Loucy (cell line): Measurements from ENCODE around the gene SYNE1.

ENCODE experiments used
- EZH2phosphoT487 ChIP-seq: fragments of 200-600 bp; IDR thresholded peaks from 2 replicates; pipeline ENCODE4 v1.6.1; 2018; ENCODE audit warnings: antibody characterized with exemption, mild to moderate bottlenecking, moderate library complexity, borderline replicate concordance
- TF ChIP-seq, protein P1 (sequence below): fragments of 200-600 bp; sonication (generic); conservative IDR thresholded peaks from 2 replicates; pipeline ENCODE4 v1.5.1; 2014; ENCODE audit warnings: mild to moderate bottlenecking, antibody characterized with exemption, low read length

DNA sequence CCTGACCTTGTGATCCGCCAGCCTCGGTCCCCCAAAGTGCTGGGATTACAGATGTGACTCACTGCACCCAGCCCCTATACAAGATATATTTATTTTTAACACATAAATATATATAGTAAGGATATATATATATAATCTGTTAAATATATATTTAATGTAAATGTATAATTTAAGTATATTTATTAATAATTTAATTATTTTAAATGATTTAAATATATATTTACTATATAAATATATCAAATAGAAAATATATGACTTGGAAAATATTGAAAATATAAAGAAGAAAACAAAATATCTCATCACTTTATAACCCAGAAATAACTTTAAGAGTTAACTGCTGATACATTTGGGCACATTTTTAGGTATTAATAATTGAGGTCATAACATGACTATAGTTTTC is 324.7 kb downstream of the SYNE1 start:
- TF ChIP-seq, protein P1, sequence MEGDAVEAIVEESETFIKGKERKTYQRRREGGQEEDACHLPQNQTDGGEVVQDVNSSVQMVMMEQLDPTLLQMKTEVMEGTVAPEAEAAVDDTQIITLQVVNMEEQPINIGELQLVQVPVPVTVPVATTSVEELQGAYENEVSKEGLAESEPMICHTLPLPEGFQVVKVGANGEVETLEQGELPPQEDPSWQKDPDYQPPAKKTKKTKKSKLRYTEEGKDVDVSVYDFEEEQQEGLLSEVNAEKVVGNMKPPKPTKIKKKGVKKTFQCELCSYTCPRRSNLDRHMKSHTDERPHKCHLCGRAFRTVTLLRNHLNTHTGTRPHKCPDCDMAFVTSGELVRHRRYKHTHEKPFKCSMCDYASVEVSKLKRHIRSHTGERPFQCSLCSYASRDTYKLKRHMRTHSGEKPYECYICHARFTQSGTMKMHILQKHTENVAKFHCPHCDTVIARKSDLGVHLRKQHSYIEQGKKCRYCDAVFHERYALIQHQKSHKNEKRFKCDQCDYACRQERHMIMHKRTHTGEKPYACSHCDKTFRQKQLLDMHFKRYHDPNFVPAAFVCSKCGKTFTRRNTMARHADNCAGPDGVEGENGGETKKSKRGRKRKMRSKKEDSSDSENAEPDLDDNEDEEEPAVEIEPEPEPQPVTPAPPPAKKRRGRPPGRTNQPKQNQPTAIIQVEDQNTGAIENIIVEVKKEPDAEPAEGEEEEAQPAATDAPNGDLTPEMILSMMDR: no peak
- TF ChIP-seq EZH2phosphoT487: no peak
